GM21717 (cell line): ENCODE results near the gene CYP4A22.
"Not testable (repeated sequence)": the region's sequence is repeated elsewhere in the genome, so short reads cannot be mapped to it uniquely, and the experiment has no call there.

ENCODE experiments used
- ATAC-seq: cut with Tn5 transposase; IDR thresholded peaks from one replicate; pipeline ENCODE4 v1.9.1; 2021; ENCODE audit warnings: mild to moderate bottlenecking, moderate library complexity; ENCODE audit not compliant: unreplicated experiment

Gene CYP4A22

DNA sequence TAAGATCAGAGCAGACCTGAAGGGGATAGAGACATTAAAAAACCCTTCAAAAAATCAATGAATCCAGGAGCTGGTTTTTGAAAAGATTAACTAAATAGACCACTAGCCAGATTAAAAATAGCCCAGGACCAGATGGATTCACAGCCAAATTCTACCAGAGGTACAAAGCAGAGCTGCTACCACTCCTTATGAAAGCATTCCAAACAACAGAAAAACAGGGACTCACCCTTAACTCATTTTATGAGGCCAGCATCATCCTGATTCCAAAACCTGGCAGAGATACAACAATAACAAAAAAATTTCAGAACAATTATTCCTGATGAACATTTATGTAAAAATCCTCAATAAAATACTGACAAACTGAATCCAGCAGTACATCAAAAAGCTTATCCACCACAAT, 19.2 kb downstream of the CYP4A22 start:
- not testable (repeated sequence) for ATAC-seq

DNA sequence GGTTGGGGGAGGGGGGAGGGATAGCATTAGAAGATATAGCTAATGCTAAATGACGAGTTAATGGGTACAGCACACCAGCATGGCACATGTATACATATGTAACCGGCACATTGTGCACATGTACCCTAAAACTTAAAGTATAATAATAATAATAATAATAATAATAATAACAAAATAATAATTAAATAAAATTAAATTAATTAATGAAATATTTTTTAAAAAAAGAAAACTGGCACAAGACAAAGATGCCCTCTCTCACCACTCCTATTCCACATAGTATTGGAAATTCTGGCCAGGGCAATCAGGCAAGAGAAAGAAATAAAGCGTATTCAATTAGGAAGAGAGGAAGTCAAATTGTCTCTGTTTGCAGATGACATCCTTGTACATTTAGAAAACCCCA, 20.7 kb downstream of the CYP4A22 start:
- not testable (repeated sequence) for ATAC-seq

DNA sequence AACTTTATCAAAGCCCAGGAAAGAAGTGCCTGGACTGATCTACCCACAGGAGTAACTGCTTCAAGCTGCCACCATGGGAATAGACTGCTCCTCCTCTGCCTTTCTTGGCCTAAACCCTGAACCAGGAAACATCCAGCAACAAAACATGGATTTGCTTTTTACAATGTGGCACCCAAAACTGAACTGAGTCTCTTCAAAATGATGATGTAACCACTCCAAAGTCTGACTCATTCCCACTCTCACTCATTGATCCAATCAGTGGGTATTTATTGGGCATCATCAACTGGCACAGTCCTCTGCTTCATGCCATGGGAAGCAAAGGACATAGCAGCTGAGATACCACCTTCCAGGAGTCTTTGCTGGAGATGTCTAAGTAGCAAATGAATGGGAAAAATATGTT, 23.5 kb downstream of the CYP4A22 start:
- ATAC-seq, result no peak

DNA sequence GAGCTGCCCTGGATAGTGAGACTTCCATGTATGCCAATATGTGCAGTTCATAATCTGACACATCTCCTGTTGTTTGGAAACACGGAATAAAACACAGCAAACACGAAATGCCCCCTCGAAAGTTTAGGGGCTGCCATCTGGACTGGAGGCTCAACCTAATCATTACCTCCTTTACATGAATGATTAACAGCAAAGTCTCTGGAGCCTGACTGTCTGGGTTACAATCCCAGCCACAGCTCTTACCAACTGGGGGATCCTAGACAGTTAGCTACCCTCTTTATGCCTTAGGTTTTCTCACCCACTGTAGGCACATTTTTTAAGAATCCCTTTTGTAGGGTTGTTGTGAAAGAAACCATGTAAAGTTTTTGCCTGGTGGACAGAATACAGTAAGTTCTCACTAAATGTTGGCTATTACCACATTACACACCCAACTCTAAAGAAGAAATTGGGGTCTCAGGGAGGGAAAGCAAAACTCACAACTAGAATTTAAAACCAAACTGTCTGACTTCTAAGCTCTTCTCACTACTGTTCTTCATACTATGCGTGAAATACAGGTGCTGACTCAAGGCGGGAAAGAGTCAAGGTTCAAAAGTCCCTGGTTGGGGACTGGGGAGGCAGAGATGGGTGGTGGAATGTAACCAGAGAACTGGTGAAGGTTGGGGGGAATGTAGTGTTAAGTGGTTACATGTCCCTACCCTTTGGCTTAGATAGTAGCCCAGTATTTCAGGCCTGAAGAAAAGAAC, 24.2 kb downstream of the CYP4A22 start:
- ATAC-seq, result no peak

DNA sequence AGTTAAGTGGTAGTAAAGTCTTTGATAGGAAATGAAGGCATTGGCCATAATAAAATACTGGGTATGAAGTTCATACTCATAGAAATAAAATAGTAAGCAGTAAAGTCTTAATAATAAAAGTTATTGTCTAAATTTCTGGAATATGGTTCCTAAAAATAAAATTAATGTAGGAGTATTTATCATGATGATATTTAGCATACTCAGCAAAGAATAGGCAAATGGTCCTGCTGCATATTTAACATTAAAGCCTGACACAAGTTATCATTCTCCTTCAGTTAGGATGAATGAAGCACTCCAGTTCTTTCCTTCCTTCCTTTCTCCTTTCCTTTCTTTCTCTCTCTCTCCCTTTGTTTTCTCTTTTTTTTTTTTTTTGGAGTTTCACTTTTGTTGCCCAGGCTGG, 27.3 kb downstream of the CYP4A22 start:
- ATAC-seq, result no peak

DNA sequence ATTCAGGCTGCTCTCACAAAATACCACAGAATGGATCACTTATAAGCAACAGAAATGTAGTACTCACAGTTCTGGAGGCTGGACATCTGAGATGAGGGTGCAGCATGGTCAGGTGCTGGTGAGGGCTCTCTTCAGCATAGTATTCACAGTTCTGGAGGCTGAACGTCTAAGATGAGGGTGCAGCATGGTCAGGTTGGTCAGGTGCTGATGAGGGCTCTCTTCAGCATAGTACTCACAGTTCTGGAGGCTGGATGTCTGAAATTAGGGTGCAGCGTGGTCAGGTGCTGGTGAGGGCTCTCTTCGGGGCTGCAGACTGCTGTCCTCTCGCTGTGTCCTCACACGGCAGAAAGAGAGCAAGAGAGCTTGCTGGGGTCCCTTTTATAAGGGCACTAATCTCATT, 35.5 kb downstream of the CYP4A22 start:
- no peak for ATAC-seq

DNA sequence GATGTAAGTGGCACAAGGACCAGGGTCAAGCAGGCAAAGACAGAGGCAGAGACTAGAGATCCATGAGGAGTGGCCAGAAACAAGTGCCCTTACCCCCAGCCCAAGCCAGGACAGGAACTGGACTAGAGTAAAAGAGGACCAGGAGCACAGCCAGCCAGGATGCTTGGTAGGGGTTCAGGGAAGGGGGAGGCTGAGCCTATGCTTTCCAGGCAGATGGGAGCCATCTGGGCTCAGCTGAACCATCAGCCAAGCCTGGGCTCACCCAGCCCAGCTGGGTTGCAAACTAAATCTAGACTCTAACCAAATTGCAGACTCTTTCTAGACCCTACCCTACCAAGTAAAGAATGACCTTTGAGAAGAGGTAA, 37.4 kb downstream of the CYP4A22 start:
- ATAC-seq, result no peak

DNA sequence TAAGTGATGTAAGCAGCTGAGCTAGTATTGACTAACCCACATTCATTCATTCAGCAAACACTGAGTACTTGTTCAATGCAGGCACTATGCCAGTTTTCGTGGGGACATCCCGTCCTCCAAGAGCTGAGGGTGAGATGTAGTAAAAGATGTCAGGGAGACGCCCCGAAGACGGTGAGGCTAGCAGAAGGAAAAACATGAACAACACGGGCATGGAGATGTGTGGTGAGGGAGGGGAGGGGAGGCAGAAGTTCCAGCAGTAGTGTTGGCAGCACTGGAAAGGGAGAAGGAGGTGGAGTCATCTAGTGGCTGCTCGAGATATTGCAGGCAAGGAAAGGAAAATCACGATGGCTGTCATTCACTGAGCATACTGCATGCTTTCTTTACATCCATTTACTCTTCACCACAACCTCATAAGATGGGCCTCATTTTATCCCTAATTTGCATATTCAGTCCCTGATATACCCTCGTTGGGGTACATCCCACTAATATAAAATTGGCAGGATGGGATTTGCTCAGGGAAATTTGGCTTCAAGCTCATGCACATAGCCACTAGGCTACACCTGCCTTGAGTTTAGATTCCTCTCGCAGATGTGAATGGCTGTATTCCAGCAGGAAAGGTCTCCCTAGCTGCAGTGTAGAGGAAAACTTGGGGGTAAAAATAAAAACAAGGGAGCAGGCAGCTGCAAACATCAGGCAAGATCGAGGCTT, 38.1 kb downstream of the CYP4A22 start:
- ATAC-seq, result no peak

DNA sequence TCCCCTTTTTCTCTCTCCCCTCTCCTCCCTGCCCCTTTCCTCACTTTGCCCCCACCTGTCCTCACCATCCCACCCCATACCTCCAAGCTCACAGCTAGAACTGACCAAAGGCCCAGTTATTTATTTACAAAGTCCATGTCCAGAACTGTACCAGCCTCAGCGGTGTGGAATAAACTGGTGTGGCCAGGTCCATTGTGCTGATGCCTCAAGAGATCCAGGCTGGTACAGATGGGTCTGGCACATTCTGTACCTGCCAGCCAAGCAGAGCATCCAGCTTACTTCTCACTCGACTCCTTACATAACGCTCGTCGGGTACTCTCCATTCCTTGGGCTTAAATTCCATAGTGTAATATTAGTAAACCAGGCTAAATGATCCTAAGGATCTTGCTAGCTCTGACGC, 40.8 kb downstream of the CYP4A22 start:
- no peak for ATAC-seq

DNA sequence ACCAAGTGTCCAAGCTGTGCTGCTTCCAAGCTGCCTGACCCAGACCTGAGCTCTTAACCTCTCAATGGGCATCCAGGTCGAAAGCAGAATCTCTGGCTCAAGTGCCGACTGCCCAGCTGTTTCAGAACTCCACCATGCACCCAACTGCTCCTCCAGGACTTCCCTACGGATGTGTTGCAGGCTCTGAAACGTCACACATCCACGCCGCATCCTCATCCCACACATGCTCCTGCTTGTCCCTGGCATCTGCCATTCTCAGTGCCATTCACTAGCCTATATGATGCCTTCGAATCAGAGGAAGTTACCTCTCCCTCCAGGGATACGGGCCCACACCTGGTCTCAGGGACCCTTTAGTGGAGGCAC, 41.4 kb downstream of the CYP4A22 start:
- ATAC-seq, result no peak

DNA sequence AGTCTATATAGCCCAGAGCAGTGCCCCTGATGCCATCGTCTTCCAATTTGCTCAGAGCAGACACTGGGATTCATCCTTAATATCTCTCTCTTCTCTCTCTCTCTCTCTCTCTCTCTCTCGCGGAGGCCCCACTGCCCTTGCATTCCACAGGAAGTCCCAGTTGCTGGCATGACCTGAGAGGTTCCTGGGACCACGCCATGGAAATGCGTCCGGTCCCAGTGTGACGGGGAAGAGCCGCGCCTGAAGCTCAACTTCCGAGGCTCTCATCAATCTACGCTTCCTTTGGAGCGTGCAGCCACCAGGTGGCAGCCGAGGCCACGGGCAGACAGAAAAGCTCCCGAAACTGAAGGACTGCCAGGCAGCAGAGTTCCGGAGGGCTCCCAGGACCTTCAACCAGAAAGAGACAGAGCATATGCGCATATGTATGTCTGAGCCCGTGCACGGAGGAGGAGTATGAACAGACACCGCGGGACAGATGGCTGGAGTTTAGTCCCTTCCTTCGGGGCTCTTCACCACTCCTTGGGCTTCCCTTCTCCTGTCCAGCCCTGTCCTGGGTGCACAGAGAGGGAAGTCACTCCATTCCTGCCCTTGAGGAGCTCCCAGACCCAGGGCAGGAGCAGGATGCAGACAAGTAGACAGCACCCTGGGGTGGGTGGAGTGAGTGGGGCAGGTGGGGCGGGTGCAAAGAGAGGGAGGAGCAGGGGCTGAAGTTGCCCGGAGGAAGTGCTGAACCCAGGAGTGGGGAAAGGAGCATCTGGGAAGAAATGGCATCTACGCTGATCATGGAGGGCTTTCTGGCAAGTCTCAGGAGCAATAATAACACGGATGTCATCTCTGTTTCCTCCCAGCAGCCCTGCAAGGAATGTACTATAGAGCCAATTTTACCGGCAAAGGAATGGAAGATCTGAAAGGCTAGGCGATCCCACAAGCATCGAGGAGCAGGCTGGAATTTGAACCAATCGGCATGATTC, 42.1 kb downstream of the CYP4A22 start:
- ATAC-seq, result peak; percentile 84

DNA sequence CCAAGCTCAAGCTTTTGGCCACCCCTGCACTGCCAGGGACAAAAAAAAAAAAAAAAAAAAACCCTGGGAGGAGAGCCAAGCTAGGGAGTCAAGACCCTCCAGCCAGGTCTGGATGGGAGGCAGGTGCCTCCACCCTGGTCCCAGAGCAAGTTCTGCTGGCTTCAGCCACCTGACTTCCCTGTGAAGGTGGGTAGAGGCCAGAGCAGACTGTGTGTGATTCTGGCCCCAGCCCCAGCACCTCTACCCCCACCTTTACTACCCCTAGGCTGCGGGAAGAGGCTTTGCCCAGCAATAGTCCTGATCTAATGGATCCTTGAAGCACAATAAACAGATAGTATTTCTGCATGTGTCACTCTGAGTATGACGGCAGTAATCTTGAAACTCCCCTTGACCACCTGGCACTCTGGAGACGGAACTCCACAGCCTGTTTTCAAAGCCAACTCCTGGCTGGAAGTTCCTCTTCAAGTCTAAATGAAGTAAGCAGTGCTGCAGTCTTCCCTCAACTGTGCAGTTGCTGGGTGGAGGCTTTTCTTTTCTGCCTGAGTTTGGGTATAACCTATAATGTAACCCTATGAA, 42.8 kb downstream of the CYP4A22 start:
- ATAC-seq, result no peak

DNA sequence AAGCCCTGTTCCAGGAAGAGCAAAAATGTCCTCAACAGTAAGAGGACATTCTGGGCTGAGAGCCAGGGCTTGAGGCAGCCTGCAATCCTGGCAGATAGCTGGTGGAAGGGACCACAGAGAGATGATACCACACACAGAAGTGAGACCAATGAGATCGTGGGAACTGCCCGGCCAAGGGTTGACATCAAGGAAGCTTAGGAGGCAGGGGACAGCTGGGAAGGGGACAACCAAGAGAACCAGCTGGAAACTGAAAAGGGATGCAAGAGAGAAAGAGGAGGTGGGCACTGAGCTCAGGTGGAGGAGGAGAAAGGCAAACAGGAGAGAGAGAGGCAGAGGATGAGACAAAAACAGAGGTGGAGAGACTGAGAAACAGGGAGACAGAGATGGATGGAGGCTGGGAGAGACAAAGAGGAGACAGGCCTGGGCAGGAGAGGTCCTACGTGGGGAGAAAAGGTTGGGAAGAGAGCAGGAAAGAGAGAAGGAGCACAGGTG, 43.4 kb downstream of the CYP4A22 start:
- no peak for ATAC-seq

DNA sequence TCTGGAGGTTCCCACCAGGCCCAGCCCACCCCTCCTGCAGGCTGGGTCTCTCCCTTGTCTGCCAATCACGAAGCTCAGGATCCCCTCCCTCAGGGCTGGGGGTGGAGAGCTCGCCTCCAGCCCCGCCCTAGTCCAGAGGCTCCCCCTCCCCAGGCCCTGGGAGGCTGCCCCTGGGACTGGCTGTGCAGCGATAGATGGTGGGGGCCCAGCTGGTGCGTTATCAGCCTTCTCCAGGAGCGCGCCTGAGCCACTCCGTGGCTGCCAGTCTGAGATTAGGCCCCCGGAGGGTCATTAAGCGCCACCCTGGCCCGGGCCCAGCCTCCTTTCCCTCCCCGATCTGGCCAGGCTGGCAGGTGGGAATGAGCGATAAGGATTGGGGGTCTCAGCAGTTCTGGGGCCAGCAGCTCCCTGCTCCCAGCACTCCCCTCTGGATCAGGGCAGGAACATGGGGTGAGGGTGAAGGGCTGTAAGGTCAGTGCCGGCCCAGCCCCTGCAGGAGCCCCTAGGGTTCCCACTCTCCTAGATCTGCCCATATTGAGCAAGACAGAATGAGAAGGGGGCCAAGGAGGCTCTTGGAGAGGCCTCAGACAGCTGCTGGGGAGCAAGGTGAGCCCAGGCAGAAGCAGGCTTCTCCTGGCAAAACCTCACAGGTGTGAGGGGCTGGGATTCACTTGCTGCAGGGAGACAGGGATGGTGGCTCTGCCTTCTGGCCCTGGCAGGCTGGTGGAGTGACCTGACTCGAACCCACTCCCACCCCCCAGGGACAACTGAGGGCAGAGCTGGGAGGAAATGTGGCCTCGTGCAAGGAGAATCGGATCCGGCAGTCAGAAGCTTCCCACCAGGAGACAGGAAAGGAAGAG, 44.1 kb downstream of the CYP4A22 start:
- ATAC-seq, result no peak

DNA sequence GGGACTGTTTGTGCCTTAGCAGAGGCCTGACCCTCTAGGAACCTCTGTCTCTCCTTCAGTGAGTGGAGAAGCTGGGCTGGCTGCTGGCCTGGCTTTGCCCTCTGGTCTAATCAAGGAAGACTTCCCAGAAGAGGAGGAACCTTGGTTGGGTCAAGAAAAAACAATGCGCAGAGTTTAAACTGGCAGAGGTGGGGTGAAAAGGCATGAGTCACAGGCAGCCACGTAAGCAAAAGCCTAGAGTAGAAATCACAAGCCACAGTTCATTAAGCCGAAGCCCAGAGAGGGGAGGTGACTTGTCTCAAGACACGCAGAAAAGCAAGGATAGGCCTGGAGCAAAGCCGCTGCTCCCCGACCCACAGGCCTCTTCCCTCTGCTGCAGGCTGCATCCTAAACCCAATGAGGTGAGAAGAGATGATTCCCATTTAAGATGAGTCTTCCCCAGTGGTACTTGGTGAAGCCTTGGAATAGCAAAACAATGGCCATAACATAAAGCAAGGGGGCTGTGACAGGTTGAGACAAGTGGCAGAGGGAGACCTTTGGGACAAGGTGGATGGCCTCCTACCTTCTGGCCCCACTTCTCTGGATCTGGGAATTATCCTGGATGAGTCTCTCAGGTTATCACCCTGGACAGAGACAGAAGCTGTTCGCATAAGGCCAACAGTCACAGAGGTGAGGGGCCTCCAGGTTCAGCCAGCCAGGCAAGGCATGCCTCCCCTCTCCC, 44.9 kb downstream of the CYP4A22 start:
- ATAC-seq, result no peak

DNA sequence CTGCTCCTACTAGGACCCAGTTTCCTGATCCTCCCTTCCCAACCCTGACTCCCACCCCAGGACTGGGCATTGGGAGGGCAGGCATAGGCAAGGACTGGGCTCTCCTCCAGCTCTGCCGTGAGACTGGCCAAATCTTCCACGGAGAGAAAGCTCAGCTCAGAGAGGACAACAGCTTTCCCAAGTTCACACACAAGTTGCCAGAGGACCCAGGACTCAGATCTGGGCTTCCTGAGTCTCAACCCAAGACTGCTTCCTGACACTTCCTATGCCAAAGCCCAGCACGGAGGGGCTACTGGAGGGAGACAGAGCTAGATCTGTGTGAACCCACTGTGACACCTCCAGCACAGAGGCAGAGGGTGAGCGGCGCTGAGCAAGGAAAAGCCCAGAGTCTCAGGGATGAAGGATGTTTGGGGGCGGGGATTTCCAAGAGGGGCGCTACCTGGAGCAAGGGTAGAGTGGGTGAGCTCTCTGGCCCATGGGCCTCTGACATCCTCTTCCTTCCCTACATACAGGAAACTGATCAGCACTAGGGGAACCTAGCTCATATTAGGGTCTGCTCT, 45.5 kb downstream of the CYP4A22 start:
- ATAC-seq, result no peak

DNA sequence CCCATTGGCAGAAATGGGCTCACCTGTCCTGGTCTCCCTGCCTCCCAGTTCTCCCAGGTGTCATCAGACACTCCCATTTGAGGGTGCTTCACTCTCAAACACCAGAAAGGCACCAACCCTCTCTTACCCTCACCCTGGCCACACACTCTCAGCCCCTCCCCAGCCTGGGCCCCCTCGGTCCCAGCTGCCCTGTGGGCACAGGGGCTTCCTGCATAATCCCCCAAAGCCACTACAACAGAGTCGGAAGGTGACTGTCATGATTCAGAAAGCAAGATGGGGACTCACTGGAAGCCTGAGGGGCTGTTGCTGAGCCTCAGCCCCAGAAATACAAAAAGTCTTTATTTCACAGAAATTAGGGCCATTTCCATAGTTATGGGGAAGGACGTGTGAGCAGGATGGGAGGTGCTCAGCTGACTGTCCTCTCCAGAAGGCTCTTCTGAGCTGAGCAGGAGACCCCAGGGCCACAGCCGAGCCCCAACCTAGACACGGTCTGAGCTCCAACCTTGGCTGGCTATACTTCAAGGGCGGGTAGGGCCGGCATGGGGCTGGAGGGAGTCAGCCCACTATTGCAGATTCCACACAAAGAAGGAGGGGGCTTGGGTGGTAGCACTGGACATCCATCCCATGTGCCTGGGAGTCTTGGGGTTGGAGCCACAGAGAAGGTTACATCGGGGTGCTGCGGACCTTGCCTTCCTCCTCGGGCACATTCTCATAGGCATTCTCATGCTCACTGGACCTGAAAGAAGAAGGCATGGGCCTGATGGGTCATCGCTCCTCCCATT, 46.3 kb downstream of the CYP4A22 start:
- ATAC-seq, result no peak

DNA sequence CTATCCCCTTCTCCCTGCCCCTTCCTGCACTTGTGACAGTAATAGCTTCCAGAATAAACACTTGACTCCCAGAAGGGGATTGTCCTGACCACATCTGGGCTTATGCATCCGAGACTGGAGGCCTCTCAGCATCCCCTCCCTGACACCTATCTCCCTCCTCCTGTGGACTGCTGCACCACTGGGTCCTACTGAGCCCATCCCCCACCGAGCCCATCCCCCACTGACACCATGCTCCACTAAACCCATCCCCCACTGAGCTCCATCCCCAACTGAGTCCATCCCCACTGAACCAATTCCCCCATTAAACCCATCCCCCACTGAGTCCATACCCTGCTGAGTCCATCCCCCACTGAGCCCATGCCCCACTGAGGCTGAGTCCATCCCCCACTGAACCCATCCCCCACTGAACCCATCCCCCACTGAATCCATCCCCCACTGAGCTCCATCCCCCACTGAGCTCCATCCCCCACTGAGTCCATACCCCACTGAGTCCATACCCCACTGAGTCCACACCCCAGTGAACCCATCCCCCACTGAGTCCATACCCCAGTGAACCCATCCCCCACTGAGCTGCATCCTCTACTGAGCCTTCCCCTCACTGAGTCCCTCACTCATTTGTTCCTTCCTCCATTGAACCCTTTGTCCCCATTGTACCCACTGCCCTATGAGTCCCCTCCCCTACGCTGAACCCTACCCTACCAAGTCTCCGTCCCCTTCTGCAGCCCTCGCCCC, 47.0 kb downstream of the CYP4A22 start:
- ATAC-seq, result no peak
